Vagina (tissue), 2 donors: Measurements from ENCODE around the gene RASA3. TPM values are rescaled to one million over a fixed set of nuclear protein-coding genes. Genes with fewer than 3 reads are reported as not detected.
A peak's percentile ranks its signal among the peaks of the same experiment; 100 is the strongest.
"Not testable (repeated sequence)": the region's sequence is repeated elsewhere in the genome, so short reads cannot be mapped to it uniquely, and the experiment has no call there.

Source experiments
- DNase-seq, 2 donors: peaks; one replicate each; pipeline ENCODE4 v3.0.0-alpha.2; 2017; ENCODE audit errors: extremely low spot score in 2 of 2
- H3K27ac ChIP-seq: fragments of 200-600 bp; sonication (generic); one replicate; pipeline ENCODE4 v1.5.1; 2019
- H3K27me3 ChIP-seq: fragments of 200-600 bp; sonication (generic); one replicate; pipeline ENCODE4 v1.5.1; 2019
- H3K36me3 ChIP-seq, 2 donors: fragments of 200-600 bp; sonication (generic); one replicate each; pipeline ENCODE4 v1.5.1; 2017 to 2019
- H3K4me1 ChIP-seq: fragments of 200-600 bp; sonication (generic); one replicate; pipeline ENCODE4 v1.5.1; 2019
- H3K4me3 ChIP-seq, 2 donors: fragments of 200-600 bp; sonication (generic); 1 replicate in 1 of 2; 2 replicates in 1 of 2; pipeline ENCODE4 v1.5.1; 2016 to 2019
- H3K9me3 ChIP-seq: fragments of 200-600 bp; sonication (generic); one replicate; pipeline ENCODE4 v1.5.1; 2019
- CTCF ChIP-seq, 3 experiments: fragments of 450-650 bp in 2 of 3; fragments of 200-600 bp in 1 of 3; sonication (generic) in 1 of 3; IDR thresholded peaks; one replicate each; pipeline ENCODE4 v1.5.1; 2017 to 2019; ENCODE audit warnings: antibody characterized with exemption in 3 of 3, mild to moderate bottlenecking in 2 of 3, moderate library complexity in 2 of 3
- POLR2A ChIP-seq, 2 donors: fragments of 450-650 bp; IDR thresholded peaks; one replicate each; pipeline ENCODE4 v1.6.1; 2017; ENCODE audit warnings: antibody characterized with exemption in 2 of 2, mild to moderate bottlenecking in 2 of 2, moderate library complexity in 2 of 2
- POLR2AphosphoS5 ChIP-seq, 2 donors: sonication (generic); formaldehyde crosslinking; IDR thresholded peaks; one replicate each; pipeline ENCODE4 v1.9.0; 2017; ENCODE audit warnings: antibody characterized with exemption in 2 of 2, mild to moderate bottlenecking in 2 of 2, low read depth in 1 of 2; ENCODE audit not compliant: insufficient read depth in 1 of 2
- intact Hi-C: fragments of 100-400 bp; cut with DNase I; formaldehyde crosslinking; loops from one replicate; pipeline ENCODE4 v1.15.1; 2023
- total RNA-seq: library from RNA; depleted of rRNA; stranded (reverse); fragments of >200 nt; gene quantifications from one replicate; pipeline ENCODE4 v1.2.3, GENCODE V29; 2016

RASA3 gene
- total RNA-seq, 1 donor from 2014 or later = 19.6 TPM

DNA sequence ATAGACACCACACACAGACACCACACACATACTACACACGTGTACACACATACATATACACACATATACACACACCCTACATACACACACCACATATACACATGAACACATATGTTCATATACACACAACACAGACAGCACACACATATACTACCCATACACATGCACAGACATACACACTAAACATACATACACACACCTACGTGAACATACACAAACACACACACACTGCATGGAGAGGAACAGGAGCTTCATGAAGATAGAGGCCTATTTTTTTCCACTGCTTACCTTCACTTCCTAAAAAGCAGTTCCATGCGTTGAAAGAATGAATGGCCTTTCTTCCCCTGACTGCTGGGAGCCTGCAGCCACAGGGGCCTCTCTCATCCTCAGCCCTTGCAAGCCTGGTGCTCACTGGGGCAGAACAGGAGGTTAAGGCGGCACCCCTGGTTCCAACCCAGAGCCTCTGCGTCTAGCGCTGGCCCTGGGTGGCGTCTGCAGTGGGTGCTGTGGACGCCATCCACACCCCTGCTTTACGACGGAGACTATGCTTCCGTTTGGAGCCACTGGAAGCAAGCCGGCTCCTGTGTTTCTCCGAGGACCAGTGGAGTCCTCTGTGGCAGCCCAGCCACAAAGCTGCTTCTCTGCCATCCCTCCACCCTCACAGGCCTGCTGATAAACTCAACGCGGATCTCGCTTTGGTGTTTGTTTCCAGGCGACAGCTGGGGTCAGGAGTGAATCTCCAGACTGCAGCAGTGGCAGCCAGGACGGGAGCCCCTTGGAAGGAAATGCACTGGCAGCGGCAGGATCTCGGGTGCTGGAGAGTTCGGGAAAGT is 1.9 kb upstream of the RASA3 start:
- H3K4me3 ChIP-seq = no peak overlapping the region
- no peak for TF ChIP-seq POLR2A (IDR thresholded peaks at IDR 0.05)
- TF ChIP-seq POLR2AphosphoS5 (IDR thresholded peaks at IDR 0.05; ENCODE audit: insufficient read depth in 1 of 2, low read depth in 1 of 2) = no peak
- no peak for TF ChIP-seq CTCF (IDR thresholded peaks at IDR 0.05)
- no peaks in the 10 kb centered on the region for H3K27me3 ChIP-seq
- no peaks in the 10 kb centered on the region for H3K36me3 ChIP-seq
- H3K9me3 ChIP-seq = no peaks in the 10 kb centered on the region
- H3K4me1 ChIP-seq = peaks cover 25% of the 10 kb centered on the region
- no peak for DNase-seq
- no peak overlapping the region for H3K27ac ChIP-seq
- intact Hi-C loops = loop anchor here (5.0 to 10.0 kb wide), 2 partner anchors 70 to 117 kb away; no protein-coding TSS in a partner anchor

DNA sequence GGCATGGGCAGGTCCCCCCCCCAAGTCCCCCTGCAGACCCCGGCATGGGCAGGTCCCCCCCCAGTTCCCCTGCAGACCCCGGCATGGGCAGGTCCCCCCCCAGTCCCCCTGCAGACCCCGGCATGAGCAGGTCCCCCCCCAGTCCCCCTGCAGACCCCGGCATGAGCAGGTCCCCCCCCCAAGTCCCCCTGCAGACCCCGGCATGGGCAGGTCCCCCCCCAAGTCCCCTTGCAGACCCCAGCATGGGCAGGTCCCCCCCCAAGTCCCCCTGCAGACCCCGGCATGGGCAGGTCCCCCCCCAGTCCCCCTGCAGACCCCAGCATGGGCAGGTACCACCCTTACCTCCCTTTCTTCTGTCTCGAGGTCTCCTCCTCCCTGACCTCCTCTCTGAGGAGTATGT is 1.1 kb upstream of the RASA3 start:
- H3K36me3 ChIP-seq, H3K27ac ChIP-seq, H3K27me3 ChIP-seq, H3K9me3 ChIP-seq, H3K4me3 ChIP-seq, DNase-seq: not testable (repeated sequence)
- H3K4me1 ChIP-seq = peaks cover 32% of the 10 kb centered on the region
- intact Hi-C loops = loop anchor here (5.0 to 10.0 kb wide), 2 partner anchors 69 to 116 kb away; no protein-coding TSS in a partner anchor

GRCh38 chr13:114133126-114133525 is 703 bp upstream of the RASA3 start:
- intact Hi-C loops = loop anchor here (5.0 to 10.0 kb wide), 2 partner anchors 68 to 116 kb away; no protein-coding TSS in a partner anchor
- Histone ChIP-seq H3K4me1 (peaks cover 37% of the 10 kb centered on the region), H3K4me3 (peak overlapping the region; percentile 70 to 81)
- not testable (repeated sequence) for H3K27me3 ChIP-seq, H3K36me3 ChIP-seq, H3K27ac ChIP-seq, H3K9me3 ChIP-seq, DNase-seq

DNA sequence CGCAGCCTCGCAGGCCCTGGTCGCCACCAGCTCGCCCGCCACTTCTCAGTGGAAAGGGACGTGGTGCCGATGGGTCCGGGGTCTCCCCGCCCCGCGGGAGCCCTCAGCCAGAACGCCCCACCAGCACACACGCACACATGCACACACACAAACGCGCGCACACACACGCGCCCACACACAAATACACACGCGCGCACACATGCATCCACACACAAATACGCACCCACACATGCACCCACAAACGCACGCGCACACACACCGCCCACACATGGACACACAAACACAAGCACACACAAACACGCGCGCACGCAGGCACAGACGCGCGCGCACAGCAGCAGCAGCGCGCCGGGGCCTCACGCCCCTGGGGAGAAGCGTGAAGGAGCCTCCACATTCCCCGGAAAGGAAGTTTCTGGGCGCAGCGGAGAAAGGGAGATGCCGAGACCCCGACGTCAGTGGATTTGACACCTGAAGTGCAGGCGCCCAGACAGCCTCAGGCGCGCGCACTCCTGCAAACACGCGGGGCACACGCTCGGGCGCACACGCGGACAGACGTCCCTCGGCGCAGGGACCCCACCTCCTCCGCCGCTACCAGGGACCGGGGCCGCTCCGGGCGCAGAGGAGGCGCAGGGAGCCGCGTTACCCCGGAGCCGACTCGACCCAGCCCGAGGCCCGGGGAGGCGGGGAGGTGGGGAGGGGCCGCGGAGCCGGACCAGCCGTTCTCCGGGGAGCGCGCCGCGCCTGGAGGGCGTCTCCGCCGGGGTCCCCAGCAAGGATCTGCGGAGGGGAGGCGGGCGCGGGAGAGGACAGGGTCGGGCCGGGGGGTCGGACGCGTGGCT is 622 bp downstream of the RASA3 start:
- TF ChIP-seq CTCF (IDR thresholded peaks at IDR 0.05) (no peak), POLR2A (IDR thresholded peaks at IDR 0.05) (no peak), POLR2AphosphoS5 (IDR thresholded peaks at IDR 0.05; ENCODE audit: insufficient read depth in 1 of 2, low read depth in 1 of 2) (no peak)
- Histone ChIP-seq H3K27me3 (no peaks in the 10 kb centered on the region), H3K9me3 (no peaks in the 10 kb centered on the region), H3K4me1 (peaks cover 50% of the 10 kb centered on the region), H3K4me3 (peak overlapping the region; percentile 70 to 81), H3K27ac (peak overlapping the region; percentile 90), H3K36me3 (no peaks in the 10 kb centered on the region)
- no peak for DNase-seq
- intact Hi-C loops = loop anchor here (5.0 to 10.0 kb wide), 2 partner anchors 67 to 114 kb away; no protein-coding TSS in a partner anchor

DNA sequence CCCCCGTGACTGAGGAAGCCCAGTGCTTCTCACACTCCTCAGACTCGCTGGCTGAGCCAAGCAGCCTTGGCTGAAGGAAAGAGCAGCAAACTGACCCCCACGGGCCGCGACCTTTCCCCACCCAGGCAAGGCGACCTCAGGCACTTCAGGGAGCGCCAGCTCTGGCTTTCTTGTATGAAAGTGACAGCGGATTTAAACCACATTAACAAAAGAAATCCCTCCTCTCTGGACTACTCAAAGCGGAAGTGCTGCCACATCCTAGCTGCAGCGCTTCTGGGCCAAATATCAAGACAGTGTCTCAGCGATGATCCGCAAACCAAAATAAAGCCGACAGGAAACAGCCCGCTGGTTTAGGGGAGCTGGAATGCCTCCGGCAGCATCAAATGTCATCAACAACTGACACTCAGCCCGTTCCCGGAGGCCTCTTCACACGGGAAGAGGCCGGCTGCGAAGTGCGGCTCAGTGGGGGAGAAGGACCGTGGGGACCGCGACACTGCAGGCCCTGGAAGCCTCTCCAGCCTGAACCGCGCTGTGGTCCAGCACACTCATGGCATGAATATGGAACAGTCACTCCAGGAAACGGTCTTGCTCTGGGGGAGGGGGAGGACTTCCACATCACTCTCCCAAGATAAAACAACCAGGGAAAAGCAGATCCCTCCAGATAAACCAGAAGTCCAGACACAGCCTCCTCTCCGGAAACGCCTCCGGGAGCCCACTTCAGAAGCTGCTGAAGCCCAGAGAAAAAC is 1.4 kb downstream of the RASA3 start:
- no peaks in the 10 kb centered on the region for H3K36me3 ChIP-seq
- intact Hi-C loops = loop anchor here (5.0 to 10.0 kb wide), 2 partner anchors 66 to 114 kb away; no protein-coding TSS in a partner anchor
- H3K27me3 ChIP-seq = no peaks in the 10 kb centered on the region
- H3K4me1 ChIP-seq = peaks cover 57% of the 10 kb centered on the region
- peak overlapping the region; percentile 90 for H3K27ac ChIP-seq
- no peak for TF ChIP-seq POLR2A (IDR thresholded peaks at IDR 0.05)
- peak in 1 of 2 donors; percentile 75 for TF ChIP-seq POLR2AphosphoS5 (IDR thresholded peaks at IDR 0.05; ENCODE audit: insufficient read depth in 1 of 2, low read depth in 1 of 2)
- TF ChIP-seq CTCF (IDR thresholded peaks at IDR 0.05) = no peak
- no peak for DNase-seq
- no peaks in the 10 kb centered on the region for H3K9me3 ChIP-seq
- peak overlapping the region; percentile 70 to 81 for H3K4me3 ChIP-seq
